ENCODE data around the gene CFDP1.

CFDP1 gene

GRCh38 chr16:75376475-75377161, 56.7 kb downstream of the CFDP1 start:
- H3K27ac ChIP-seq (ENCODE audit: insufficient read depth, low read length, poor library complexity, severe bottlenecking): no peak overlapping the region
- no peaks in the 10 kb centered on the region for H3K9me3 ChIP-seq (ENCODE audit: control insufficient read depth, low read length)
- peaks cover 10% of the 10 kb centered on the region for H3K4me1 ChIP-seq (ENCODE audit: control insufficient read depth, insufficient read depth, low read length, poor library complexity, severe bottlenecking)
- no peak overlapping the region for H3K4me3 ChIP-seq (ENCODE audit: insufficient read depth, low read depth, low read length, poor library complexity, severe bottlenecking)
- H3K36me3 ChIP-seq (ENCODE audit: control insufficient read depth, insufficient read depth, low read length): no peaks in the 10 kb centered on the region
- DNase-seq: no peak
- no peaks in the 10 kb centered on the region for H3K27me3 ChIP-seq (replicated peaks; ENCODE audit: control insufficient read depth, insufficient read depth, low read length, poor library complexity, severe bottlenecking)

- no peak overlapping the region for H3K4me3 ChIP-seq (ENCODE audit: insufficient read depth, low read depth, low read length, poor library complexity, severe bottlenecking)
- no peaks in the 10 kb centered on the region for H3K36me3 ChIP-seq (ENCODE audit: control insufficient read depth, insufficient read depth, low read length)
- no peak for DNase-seq
- no peaks in the 10 kb centered on the region for H3K9me3 ChIP-seq (ENCODE audit: control insufficient read depth, low read length)
- no peak overlapping the region for H3K27ac ChIP-seq (ENCODE audit: insufficient read depth, low read length, poor library complexity, severe bottlenecking)
- H3K4me1 ChIP-seq (ENCODE audit: control insufficient read depth, insufficient read depth, low read length, poor library complexity, severe bottlenecking): no peaks in the 10 kb centered on the region
- no peaks in the 10 kb centered on the region for H3K27me3 ChIP-seq (replicated peaks; ENCODE audit: control insufficient read depth, insufficient read depth, low read length, poor library complexity, severe bottlenecking)
Measured at GRCh38 chr16:75374388-75374787, 58.9 kb downstream of the CFDP1 start.

- Histone ChIP-seq H3K27ac (ENCODE audit: insufficient read depth, low read length, poor library complexity, severe bottlenecking) (no peak overlapping the region), H3K27me3 (replicated peaks; ENCODE audit: control insufficient read depth, insufficient read depth, low read length, poor library complexity, severe bottlenecking) (no peaks in the 10 kb centered on the region), H3K9me3 (ENCODE audit: control insufficient read depth, low read length) (no peaks in the 10 kb centered on the region), H3K4me1 (ENCODE audit: control insufficient read depth, insufficient read depth, low read length, poor library complexity, severe bottlenecking) (no peaks in the 10 kb centered on the region), H3K4me3 (ENCODE audit: insufficient read depth, low read depth, low read length, poor library complexity, severe bottlenecking) (no peak overlapping the region), H3K36me3 (ENCODE audit: control insufficient read depth, insufficient read depth, low read length) (no peaks in the 10 kb centered on the region)
- no peak for DNase-seq
Measured at GRCh38 chr16:75372236-75372856, 61.0 kb downstream of the CFDP1 start.

- Histone ChIP-seq H3K36me3 (ENCODE audit: control insufficient read depth, insufficient read depth, low read length) (no peaks in the 10 kb centered on the region), H3K27ac (ENCODE audit: insufficient read depth, low read length, poor library complexity, severe bottlenecking) (no peak overlapping the region), H3K4me3 (ENCODE audit: insufficient read depth, low read depth, low read length, poor library complexity, severe bottlenecking) (no peak overlapping the region), H3K27me3 (replicated peaks; ENCODE audit: control insufficient read depth, insufficient read depth, low read length, poor library complexity, severe bottlenecking) (no peaks in the 10 kb centered on the region), H3K4me1 (ENCODE audit: control insufficient read depth, insufficient read depth, low read length, poor library complexity, severe bottlenecking) (no peaks in the 10 kb centered on the region), H3K9me3 (ENCODE audit: control insufficient read depth, low read length) (no peaks in the 10 kb centered on the region)
- DNase-seq: no peak
Measured at GRCh38 chr16:75371171-75371570, 62.1 kb downstream of the CFDP1 start.

- no peaks in the 10 kb centered on the region for H3K4me1 ChIP-seq (ENCODE audit: control insufficient read depth, insufficient read depth, low read length, poor library complexity, severe bottlenecking)
Measured at GRCh38 chr16:75364286-75364791, 69.0 kb downstream of the CFDP1 start.

GRCh38 chr16:75362846-75363245, 70.5 kb downstream of the CFDP1 start:
- Histone ChIP-seq H3K9me3 (ENCODE audit: control insufficient read depth, low read length) (no peaks in the 10 kb centered on the region), H3K4me1 (ENCODE audit: control insufficient read depth, insufficient read depth, low read length, poor library complexity, severe bottlenecking) (no peaks in the 10 kb centered on the region), H3K4me3 (ENCODE audit: insufficient read depth, low read depth, low read length, poor library complexity, severe bottlenecking) (no peak overlapping the region), H3K27me3 (replicated peaks; ENCODE audit: control insufficient read depth, insufficient read depth, low read length, poor library complexity, severe bottlenecking) (no peaks in the 10 kb centered on the region), H3K27ac (ENCODE audit: insufficient read depth, low read length, poor library complexity, severe bottlenecking) (no peak overlapping the region), H3K36me3 (ENCODE audit: control insufficient read depth, insufficient read depth, low read length) (no peaks in the 10 kb centered on the region)
- DNase-seq: no peak

More at GRCh38 chr16:75364286-75364791, 69.0 kb downstream of the CFDP1 start:
- Histone ChIP-seq H3K27ac (ENCODE audit: insufficient read depth, low read length, poor library complexity, severe bottlenecking) (no peak overlapping the region), H3K4me3 (ENCODE audit: insufficient read depth, low read depth, low read length, poor library complexity, severe bottlenecking) (no peak overlapping the region), H3K36me3 (ENCODE audit: control insufficient read depth, insufficient read depth, low read length) (no peaks in the 10 kb centered on the region), H3K9me3 (ENCODE audit: control insufficient read depth, low read length) (no peaks in the 10 kb centered on the region), H3K27me3 (replicated peaks; ENCODE audit: control insufficient read depth, insufficient read depth, low read length, poor library complexity, severe bottlenecking) (no peaks in the 10 kb centered on the region)
- no peak for DNase-seq

GRCh38 chr16:75361936-75362335, 71.4 kb downstream of the CFDP1 start:
- H3K27ac ChIP-seq (ENCODE audit: insufficient read depth, low read length, poor library complexity, severe bottlenecking): no peak overlapping the region
- no peak overlapping the region for H3K4me3 ChIP-seq (ENCODE audit: insufficient read depth, low read depth, low read length, poor library complexity, severe bottlenecking)
- no peaks in the 10 kb centered on the region for H3K4me1 ChIP-seq (ENCODE audit: control insufficient read depth, insufficient read depth, low read length, poor library complexity, severe bottlenecking)
- H3K36me3 ChIP-seq (ENCODE audit: control insufficient read depth, insufficient read depth, low read length): no peaks in the 10 kb centered on the region
- DNase-seq: no peak
- H3K27me3 ChIP-seq (replicated peaks; ENCODE audit: control insufficient read depth, insufficient read depth, low read length, poor library complexity, severe bottlenecking): no peaks in the 10 kb centered on the region
- no peaks in the 10 kb centered on the region for H3K9me3 ChIP-seq (ENCODE audit: control insufficient read depth, low read length)

GRCh38 chr16:75354170-75354569, 79.1 kb downstream of the CFDP1 start:
- Histone ChIP-seq H3K4me3 (ENCODE audit: insufficient read depth, low read depth, low read length, poor library complexity, severe bottlenecking) (no peak overlapping the region), H3K27me3 (replicated peaks; ENCODE audit: control insufficient read depth, insufficient read depth, low read length, poor library complexity, severe bottlenecking) (no peaks in the 10 kb centered on the region), H3K4me1 (ENCODE audit: control insufficient read depth, insufficient read depth, low read length, poor library complexity, severe bottlenecking) (no peaks in the 10 kb centered on the region), H3K27ac (ENCODE audit: insufficient read depth, low read length, poor library complexity, severe bottlenecking) (no peak overlapping the region), H3K36me3 (ENCODE audit: control insufficient read depth, insufficient read depth, low read length) (no peaks in the 10 kb centered on the region), H3K9me3 (ENCODE audit: control insufficient read depth, low read length) (no peaks in the 10 kb centered on the region)
- DNase-seq: no peak

- Histone ChIP-seq H3K9me3 (ENCODE audit: control insufficient read depth, low read length) (no peaks in the 10 kb centered on the region), H3K36me3 (ENCODE audit: control insufficient read depth, insufficient read depth, low read length) (no peaks in the 10 kb centered on the region), H3K27ac (ENCODE audit: insufficient read depth, low read length, poor library complexity, severe bottlenecking) (no peak overlapping the region), H3K27me3 (replicated peaks; ENCODE audit: control insufficient read depth, insufficient read depth, low read length, poor library complexity, severe bottlenecking) (no peaks in the 10 kb centered on the region), H3K4me3 (ENCODE audit: insufficient read depth, low read depth, low read length, poor library complexity, severe bottlenecking) (no peak overlapping the region), H3K4me1 (ENCODE audit: control insufficient read depth, insufficient read depth, low read length, poor library complexity, severe bottlenecking) (no peaks in the 10 kb centered on the region)
- DNase-seq: no peak
Measured at GRCh38 chr16:75351183-75351582, 82.1 kb downstream of the CFDP1 start.

GRCh38 chr16:75345711-75346110, 87.6 kb downstream of the CFDP1 start:
- H3K27me3 ChIP-seq (replicated peaks; ENCODE audit: control insufficient read depth, insufficient read depth, low read length, poor library complexity, severe bottlenecking): no peaks in the 10 kb centered on the region

More at GRCh38 chr16:75345711-75346110, 87.6 kb downstream of the CFDP1 start:
- DNase-seq: no peak
- H3K4me3 ChIP-seq (ENCODE audit: insufficient read depth, low read depth, low read length, poor library complexity, severe bottlenecking): no peak overlapping the region
- no peaks in the 10 kb centered on the region for H3K36me3 ChIP-seq (ENCODE audit: control insufficient read depth, insufficient read depth, low read length)
- H3K9me3 ChIP-seq (ENCODE audit: control insufficient read depth, low read length): no peaks in the 10 kb centered on the region
- H3K27ac ChIP-seq (ENCODE audit: insufficient read depth, low read length, poor library complexity, severe bottlenecking): no peak overlapping the region
- H3K4me1 ChIP-seq (ENCODE audit: control insufficient read depth, insufficient read depth, low read length, poor library complexity, severe bottlenecking): no peaks in the 10 kb centered on the region
